Ovary (tissue), 3 donors: ENCODE data around the gene VEGFB.

Source experiments
- EP300 ChIP-seq: sonication (generic); formaldehyde crosslinking; IDR thresholded peaks from one replicate; pipeline ENCODE4 v1.6.1; 2017; ENCODE audit warnings: antibody characterized with exemption
- POLR2A ChIP-seq: fragments of 450-650 bp; IDR thresholded peaks from one replicate; pipeline ENCODE4 v1.6.1; 2017; ENCODE audit warnings: antibody characterized with exemption, mild to moderate bottlenecking, moderate library complexity
- TF ChIP-seq, protein P1 (sequence below), 3 donors: fragments of 450-650 bp in 2 of 3; fragments of 200-600 bp in 1 of 3; IDR thresholded peaks; one replicate each; pipeline versions ENCODE4 v1.5.1 to v1.8.0; 2016 to 2022; ENCODE audit warnings: antibody characterized with exemption in 3 of 3, mild to moderate bottlenecking in 1 of 3
- donor health status: DM: no; HTN: no; CAD: no.

DNA sequence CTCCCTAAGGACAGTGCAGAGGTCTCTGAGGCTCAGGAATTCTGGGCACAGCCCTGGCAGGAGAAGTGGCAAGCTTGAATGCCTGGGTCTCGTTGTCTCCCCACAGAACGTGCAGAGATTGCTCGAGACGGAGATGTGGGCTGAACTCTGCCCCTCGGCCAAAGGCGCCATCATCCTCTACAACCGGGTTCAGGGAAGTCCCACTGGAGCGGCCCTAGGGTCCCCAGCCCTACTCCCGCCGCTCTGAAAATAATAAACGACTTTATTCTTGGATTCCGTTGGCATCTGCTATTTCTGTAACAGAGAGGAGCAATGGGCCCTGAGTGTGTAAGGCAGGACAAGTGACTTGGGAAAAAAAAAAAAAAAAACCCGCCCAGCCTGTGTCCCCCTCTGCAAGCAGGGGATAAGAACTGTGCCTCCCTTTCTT is 4.6 kb upstream of the VEGFB start:
- TF ChIP-seq, protein P1, sequence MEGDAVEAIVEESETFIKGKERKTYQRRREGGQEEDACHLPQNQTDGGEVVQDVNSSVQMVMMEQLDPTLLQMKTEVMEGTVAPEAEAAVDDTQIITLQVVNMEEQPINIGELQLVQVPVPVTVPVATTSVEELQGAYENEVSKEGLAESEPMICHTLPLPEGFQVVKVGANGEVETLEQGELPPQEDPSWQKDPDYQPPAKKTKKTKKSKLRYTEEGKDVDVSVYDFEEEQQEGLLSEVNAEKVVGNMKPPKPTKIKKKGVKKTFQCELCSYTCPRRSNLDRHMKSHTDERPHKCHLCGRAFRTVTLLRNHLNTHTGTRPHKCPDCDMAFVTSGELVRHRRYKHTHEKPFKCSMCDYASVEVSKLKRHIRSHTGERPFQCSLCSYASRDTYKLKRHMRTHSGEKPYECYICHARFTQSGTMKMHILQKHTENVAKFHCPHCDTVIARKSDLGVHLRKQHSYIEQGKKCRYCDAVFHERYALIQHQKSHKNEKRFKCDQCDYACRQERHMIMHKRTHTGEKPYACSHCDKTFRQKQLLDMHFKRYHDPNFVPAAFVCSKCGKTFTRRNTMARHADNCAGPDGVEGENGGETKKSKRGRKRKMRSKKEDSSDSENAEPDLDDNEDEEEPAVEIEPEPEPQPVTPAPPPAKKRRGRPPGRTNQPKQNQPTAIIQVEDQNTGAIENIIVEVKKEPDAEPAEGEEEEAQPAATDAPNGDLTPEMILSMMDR (IDR thresholded peaks at IDR 0.05), result no peak
- TF ChIP-seq EP300 (no peak), POLR2A (no peak)
